ENCODE measurements around the gene FLG. TPM values are rescaled to one million over a fixed set of nuclear protein-coding genes. Genes with fewer than 3 reads are reported as not detected.
"Not testable (repeated sequence)": the region's sequence is repeated elsewhere in the genome, so short reads cannot be mapped to it uniquely, and the experiment has no call there.

Gene FLG
- total RNA-seq, 2 donors from 2014 or later = not detected

GRCh38 chr1:152328801-152329391 is 3.9 kb upstream of the FLG start:
- H3K9me3 ChIP-seq = no peaks in the 10 kb centered on the region
- TF ChIP-seq CTCF (IDR thresholded peaks at IDR 0.05) = no peak
- H3K27ac ChIP-seq = no peak overlapping the region
- DNase-seq (ENCODE audit: low spot score) = no peak
- no peaks in the 10 kb centered on the region for H3K4me1 ChIP-seq
- H3K27me3 ChIP-seq = no peaks in the 10 kb centered on the region
- H3K36me3 ChIP-seq = no peaks in the 10 kb centered on the region
- no peak overlapping the region for H3K4me3 ChIP-seq

GRCh38 chr1:152313970-152314369 is 11.1 kb downstream of the FLG start:
- DNase-seq (ENCODE audit: low spot score) = no peak
- TF ChIP-seq CTCF (IDR thresholded peaks at IDR 0.05) = no peak
- Histone ChIP-seq H3K9me3 (no peaks in the 10 kb centered on the region), H3K4me1 (no peaks in the 10 kb centered on the region), H3K27ac (no peak overlapping the region), H3K4me3 (no peak overlapping the region), H3K36me3 (no peaks in the 10 kb centered on the region), H3K27me3 (no peaks in the 10 kb centered on the region)

- TF ChIP-seq CTCF (IDR thresholded peaks at IDR 0.05) = no peak
- no peaks in the 10 kb centered on the region for H3K36me3 ChIP-seq
- H3K27ac ChIP-seq = no peak overlapping the region
- H3K4me1 ChIP-seq = no peaks in the 10 kb centered on the region
- H3K9me3 ChIP-seq = no peaks in the 10 kb centered on the region
- H3K4me3 ChIP-seq = no peak overlapping the region
- no peak for DNase-seq (ENCODE audit: low spot score)
- no peaks in the 10 kb centered on the region for H3K27me3 ChIP-seq
Measured at GRCh38 chr1:152313319-152313801, 11.7 kb downstream of the FLG start.

GRCh38 chr1:152312169-152312568 is 12.9 kb downstream of the FLG start:
- not testable (repeated sequence) for H3K4me1 ChIP-seq; H3K27ac ChIP-seq; H3K36me3 ChIP-seq; DNase-seq (ENCODE audit: low spot score); H3K4me3 ChIP-seq; H3K27me3 ChIP-seq; H3K9me3 ChIP-seq

GRCh38 chr1:152309955-152310354 is 15.1 kb downstream of the FLG start:
- no peak overlapping the region for H3K27ac ChIP-seq
- H3K36me3 ChIP-seq = no peaks in the 10 kb centered on the region
- no peak for DNase-seq (ENCODE audit: low spot score)
- H3K27me3 ChIP-seq = no peaks in the 10 kb centered on the region
- no peak overlapping the region for H3K4me3 ChIP-seq
- no peaks in the 10 kb centered on the region for H3K4me1 ChIP-seq
- TF ChIP-seq CTCF (IDR thresholded peaks at IDR 0.05) = no peak
- no peaks in the 10 kb centered on the region for H3K9me3 ChIP-seq

- H3K4me3 ChIP-seq; H3K9me3 ChIP-seq; H3K4me1 ChIP-seq; H3K36me3 ChIP-seq; H3K27me3 ChIP-seq; H3K27ac ChIP-seq; DNase-seq (ENCODE audit: low spot score): not testable (repeated sequence)
Measured at GRCh38 chr1:152309320-152309901, 15.6 kb downstream of the FLG start.

GRCh38 chr1:152308758-152309157 is 16.3 kb downstream of the FLG start:
- DNase-seq (ENCODE audit: low spot score); H3K9me3 ChIP-seq; H3K36me3 ChIP-seq; H3K27me3 ChIP-seq; H3K27ac ChIP-seq; H3K4me1 ChIP-seq; H3K4me3 ChIP-seq: not testable (repeated sequence)

GRCh38 chr1:152307970-152308369 is 17.1 kb downstream of the FLG start:
- DNase-seq (ENCODE audit: low spot score); H3K36me3 ChIP-seq; H3K27ac ChIP-seq; H3K27me3 ChIP-seq; H3K9me3 ChIP-seq; H3K4me1 ChIP-seq; H3K4me3 ChIP-seq: not testable (repeated sequence)

- not testable (repeated sequence) for H3K27me3 ChIP-seq; H3K9me3 ChIP-seq; H3K4me3 ChIP-seq; DNase-seq (ENCODE audit: low spot score); H3K36me3 ChIP-seq; H3K4me1 ChIP-seq; H3K27ac ChIP-seq
Measured at GRCh38 chr1:152306123-152306522, 18.9 kb downstream of the FLG start.

GRCh38 chr1:152304773-152305172 is 20.3 kb downstream of the FLG start:
- not testable (repeated sequence) for H3K27me3 ChIP-seq; H3K36me3 ChIP-seq; H3K4me3 ChIP-seq; DNase-seq (ENCODE audit: low spot score); H3K4me1 ChIP-seq; H3K27ac ChIP-seq; H3K9me3 ChIP-seq
